ENCODE measurements around the gene DCTN4.

Gene DCTN4

GRCh38 chr5:150710165-150710564, 48.7 kb downstream of the DCTN4 start:
- no peak overlapping the region for H3K4me3 ChIP-seq (replicated peaks in 1 of 2; ENCODE audit: low read depth in 2 of 2, low read length in 2 of 2)
- peak in 1 of 2 donors; percentile 36 for DNase-seq (ENCODE audit: low read depth in 2 of 2)
- TF ChIP-seq CTCF (IDR thresholded peaks at IDR 0.05; ENCODE audit: low read depth, low read length), result peak; percentile 11

- no peak for DNase-seq (ENCODE audit: low read depth in 2 of 2)
Observed at GRCh38 chr5:150706776-150707390, 51.9 kb downstream of the DCTN4 start.

GRCh38 chr5:150703762-150704161, 55.1 kb downstream of the DCTN4 start:
- peak in 1 of 2 donors; percentile 28 for DNase-seq (ENCODE audit: low read depth in 2 of 2)
- H3K4me3 ChIP-seq (replicated peaks in 1 of 2; ENCODE audit: low read depth in 2 of 2, low read length in 2 of 2), result no peak overlapping the region
- TF ChIP-seq CTCF (IDR thresholded peaks at IDR 0.05; ENCODE audit: low read depth, low read length), result no peak

More at GRCh38 chr5:150706776-150707390, 51.9 kb downstream of the DCTN4 start:
- TF ChIP-seq CTCF (IDR thresholded peaks at IDR 0.05; ENCODE audit: low read depth, low read length), result no peak
- no peak overlapping the region for H3K4me3 ChIP-seq (replicated peaks in 1 of 2; ENCODE audit: low read depth in 2 of 2, low read length in 2 of 2)

GRCh38 chr5:150700594-150701377, 58.0 kb downstream of the DCTN4 start, which contains the start of gene RBM22:
Gene RBM22 (minus strand): TSS chr5:150701062. CDS start chr5:150700985, 77 bp downstream.
- TF ChIP-seq CTCF (IDR thresholded peaks at IDR 0.05; ENCODE audit: low read depth, low read length), result peak; percentile 59

GRCh38 chr5:150700246-150700593, 58.6 kb downstream of the DCTN4 start:
- DNase-seq (ENCODE audit: low read depth in 2 of 2), result peak in 1 of 2 donors; percentile 10
- TF ChIP-seq CTCF (IDR thresholded peaks at IDR 0.05; ENCODE audit: low read depth, low read length), result no peak

More at GRCh38 chr5:150700594-150701377, 58.0 kb downstream of the DCTN4 start, which contains the start of gene RBM22:
- DNase-seq (ENCODE audit: low read depth in 2 of 2), result peak; percentile 89 to 91
- peak within 1 kb of the TSS; percentile 97 to 99 for H3K4me3 ChIP-seq (replicated peaks in 1 of 2; ENCODE audit: low read depth in 2 of 2, low read length in 2 of 2)

GRCh38 chr5:150694612-150695011, 64.2 kb downstream of the DCTN4 start:
- no peak for TF ChIP-seq CTCF (IDR thresholded peaks at IDR 0.05; ENCODE audit: low read depth, low read length)
- peak; percentile 46 to 85 for DNase-seq (ENCODE audit: low read depth in 2 of 2)

More at GRCh38 chr5:150700246-150700593, 58.6 kb downstream of the DCTN4 start:
- H3K4me3 ChIP-seq (replicated peaks in 1 of 2; ENCODE audit: low read depth in 2 of 2, low read length in 2 of 2), result peak overlapping the region; percentile 97 to 99

More at GRCh38 chr5:150694612-150695011, 64.2 kb downstream of the DCTN4 start:
- H3K4me3 ChIP-seq (replicated peaks in 1 of 2; ENCODE audit: low read depth in 2 of 2, low read length in 2 of 2), result no peak overlapping the region

All from cardiac fibroblast (primary cell).